HFF-Myc (cell line): Measurements from ENCODE around the gene CFAP46.
"Not testable (repeated sequence)": the region's sequence is repeated elsewhere in the genome, so short reads cannot be mapped to it uniquely, and the experiment has no call there.

Experiments used
- DNase-seq: peaks from one replicate; pipeline ENCODE4 v3.0.0-alpha.2; 2011; ENCODE audit warnings: low read depth; ENCODE audit errors: extremely low read depth
- H3K4me3 ChIP-seq: replicated peaks from 2 replicates; pipeline ENCODE4 v1.5.1; 2011; ENCODE audit warnings: low read depth, mild to moderate bottlenecking, control low read depth, low read length
- CTCF ChIP-seq: IDR thresholded peaks from 2 replicates; pipeline ENCODE4 v1.5.1; 2012; ENCODE audit warnings: mild to moderate bottlenecking, low read depth, low read length, control low read depth; ENCODE audit errors: missing control alignments

Gene CFAP46

DNA sequence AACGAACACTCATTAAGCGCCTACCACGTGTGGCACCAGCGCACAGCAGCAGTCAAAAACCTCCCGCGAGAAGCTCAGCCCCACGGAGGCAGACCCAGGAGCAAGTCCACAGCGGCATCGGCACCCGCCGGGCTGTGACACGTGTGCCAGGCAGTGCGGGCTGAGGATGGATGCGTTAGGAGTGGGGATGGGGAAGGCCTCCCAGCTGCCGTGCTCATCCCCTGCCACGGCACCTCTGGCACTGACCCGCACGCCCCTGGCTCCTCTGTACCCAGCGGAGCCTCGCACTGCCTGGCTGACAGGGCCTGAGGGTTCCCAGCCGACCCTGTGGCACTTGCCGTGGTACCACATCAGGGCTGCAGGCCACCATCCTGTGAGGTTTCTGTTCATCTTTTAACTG, 16.8 kb downstream of the CFAP46 start:
- H3K4me3 ChIP-seq, result no peak overlapping the region
- DNase-seq, result no peak
- TF ChIP-seq CTCF, result no peak

GRCh38 chr10:132925071-132925561, 17.3 kb downstream of the CFAP46 start:
- DNase-seq, result no peak
- no peak overlapping the region for H3K4me3 ChIP-seq
- no peak for TF ChIP-seq CTCF

- DNase-seq, result no peak
- TF ChIP-seq CTCF, result no peak
- no peak overlapping the region for H3K4me3 ChIP-seq
Observed at GRCh38 chr10:132924046-132924952, 18.1 kb downstream of the CFAP46 start.

GRCh38 chr10:132923384-132923783, 19.0 kb downstream of the CFAP46 start:
- not testable (repeated sequence) for DNase-seq, H3K4me3 ChIP-seq

- no peak for DNase-seq
- TF ChIP-seq CTCF, result no peak
- no peak overlapping the region for H3K4me3 ChIP-seq
Observed at GRCh38 chr10:132922872-132923271, 19.5 kb downstream of the CFAP46 start.

DNA sequence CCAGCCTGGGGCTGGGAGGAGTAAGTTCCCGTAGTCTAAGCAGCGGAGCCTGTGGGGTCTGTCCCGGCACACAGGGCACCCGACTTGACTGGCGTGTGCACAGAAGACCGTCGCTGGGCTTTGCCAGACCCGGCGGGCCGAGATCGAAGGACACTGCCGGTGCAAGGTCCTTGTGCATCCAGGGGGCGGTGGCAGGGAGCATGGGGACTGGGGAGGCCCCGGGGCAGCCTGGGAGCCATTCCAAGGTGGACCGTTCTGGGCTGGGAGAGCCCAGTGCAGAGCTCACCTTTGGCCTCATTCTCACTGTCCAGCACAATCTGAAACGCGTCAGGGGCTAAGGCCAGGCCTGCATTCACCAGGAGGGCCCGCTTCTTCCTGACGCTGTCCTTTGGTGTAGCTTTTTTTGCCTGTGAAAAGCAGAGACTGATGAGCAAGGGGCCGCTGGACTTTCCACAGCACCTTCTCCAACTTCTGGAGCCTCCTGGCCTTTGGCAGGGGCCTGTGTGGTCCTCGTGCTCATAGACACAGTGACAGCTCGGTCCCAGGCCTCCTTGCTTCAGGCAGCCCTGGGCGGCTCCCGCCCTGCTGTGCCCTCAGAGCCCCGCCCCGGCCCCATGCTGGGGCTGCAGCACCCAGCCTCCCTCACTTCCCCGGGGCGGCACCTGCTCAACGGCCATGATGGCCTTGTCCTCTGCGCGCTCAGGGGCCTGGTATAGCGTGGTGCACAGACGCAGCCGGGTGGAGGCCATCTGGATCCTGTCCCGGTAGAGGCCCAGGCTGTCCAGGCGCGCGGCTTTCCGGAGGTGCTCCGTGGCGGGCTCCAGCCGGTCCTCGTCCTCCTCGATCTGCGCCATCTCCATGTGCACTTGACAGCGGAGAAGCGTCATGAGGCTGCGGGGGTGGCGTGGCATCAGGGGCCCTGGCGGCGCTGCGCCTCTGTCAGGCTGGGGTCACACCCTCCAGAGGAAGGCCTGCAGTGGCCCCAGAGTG, 20.3 kb downstream of the CFAP46 start:
- no peak for DNase-seq
- H3K4me3 ChIP-seq, result no peak overlapping the region
- no peak for TF ChIP-seq CTCF

- no peak overlapping the region for H3K4me3 ChIP-seq
- no peak for TF ChIP-seq CTCF
- no peak for DNase-seq
Observed at GRCh38 chr10:132921086-132921485, 21.3 kb downstream of the CFAP46 start.
